ENCODE measurements around the gene AGBL3. TPM values are rescaled to one million over a fixed set of nuclear protein-coding genes. Genes with fewer than 3 reads are reported as not detected.

The AGBL3 gene
- total RNA-seq, 1 donor from 2014 or later, result 0.91 TPM

DNA sequence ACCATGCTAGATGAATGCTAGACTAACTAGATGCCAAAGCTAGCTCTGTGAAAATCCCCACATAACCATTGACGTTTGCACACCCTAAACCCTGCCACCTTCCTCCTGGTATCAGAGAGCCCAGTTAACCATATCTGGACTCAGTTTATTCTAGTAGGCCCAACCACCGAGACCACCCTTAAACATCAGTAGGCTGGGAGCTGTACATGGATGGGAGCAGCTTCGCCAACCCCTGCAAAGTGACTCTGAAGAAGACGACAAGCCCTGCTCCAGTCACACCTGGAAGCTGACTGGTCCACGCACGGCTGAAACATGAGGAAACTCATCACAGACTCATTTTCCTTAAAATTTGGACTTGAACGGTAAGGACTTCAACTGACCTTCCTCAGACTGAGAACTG lies 188.6 kb downstream of the AGBL3 start:
- no peak overlapping the region for H3K4me3 ChIP-seq (ENCODE audit: insufficient read depth, low read depth, low read length)
- H4K20me1 ChIP-seq (ENCODE audit: insufficient read depth, low read length), result no peaks in the 10 kb centered on the region
- Mint-ChIP-seq H3K4me1 (ENCODE audit: low read depth, unreplicated experiment) (peaks cover 9% of the 10 kb centered on the region), H3K27me3 (ENCODE audit: low read depth, unreplicated experiment) (no peaks in the 10 kb centered on the region), H3K4me3 (ENCODE audit: unreplicated experiment) (no peak overlapping the region), H3K27ac (ENCODE audit: unreplicated experiment) (no peak overlapping the region), H3K36me3 (ENCODE audit: low read depth, unreplicated experiment) (peaks cover 3% of the 10 kb centered on the region), H3K9me3 (ENCODE audit: unreplicated experiment) (peaks cover 9% of the 10 kb centered on the region)
- FAIRE-seq (no peak), DNase-seq (ENCODE audit: low read depth) (no peak)
- H3K27ac ChIP-seq (ENCODE audit: low read depth, low read length), result no peak overlapping the region
- H3K79me2 ChIP-seq (ENCODE audit: insufficient read depth, low read length), result peaks cover 1% of the 10 kb centered on the region
- H3K27me3 ChIP-seq (ENCODE audit: insufficient read depth, low read length), result no peaks in the 10 kb centered on the region
- H3K4me2 ChIP-seq (ENCODE audit: low read length), result no peak overlapping the region
- no peak overlapping the region for H2AFZ ChIP-seq (ENCODE audit: low read depth, low read length)
- H3K36me3 ChIP-seq (ENCODE audit: insufficient read depth, low read length), result no peaks in the 10 kb centered on the region
- no peak for TF ChIP-seq EZH2 (IDR thresholded peaks at IDR 0.05; ENCODE audit: insufficient read depth, low read length)
- TF ChIP-seq, protein P1, sequence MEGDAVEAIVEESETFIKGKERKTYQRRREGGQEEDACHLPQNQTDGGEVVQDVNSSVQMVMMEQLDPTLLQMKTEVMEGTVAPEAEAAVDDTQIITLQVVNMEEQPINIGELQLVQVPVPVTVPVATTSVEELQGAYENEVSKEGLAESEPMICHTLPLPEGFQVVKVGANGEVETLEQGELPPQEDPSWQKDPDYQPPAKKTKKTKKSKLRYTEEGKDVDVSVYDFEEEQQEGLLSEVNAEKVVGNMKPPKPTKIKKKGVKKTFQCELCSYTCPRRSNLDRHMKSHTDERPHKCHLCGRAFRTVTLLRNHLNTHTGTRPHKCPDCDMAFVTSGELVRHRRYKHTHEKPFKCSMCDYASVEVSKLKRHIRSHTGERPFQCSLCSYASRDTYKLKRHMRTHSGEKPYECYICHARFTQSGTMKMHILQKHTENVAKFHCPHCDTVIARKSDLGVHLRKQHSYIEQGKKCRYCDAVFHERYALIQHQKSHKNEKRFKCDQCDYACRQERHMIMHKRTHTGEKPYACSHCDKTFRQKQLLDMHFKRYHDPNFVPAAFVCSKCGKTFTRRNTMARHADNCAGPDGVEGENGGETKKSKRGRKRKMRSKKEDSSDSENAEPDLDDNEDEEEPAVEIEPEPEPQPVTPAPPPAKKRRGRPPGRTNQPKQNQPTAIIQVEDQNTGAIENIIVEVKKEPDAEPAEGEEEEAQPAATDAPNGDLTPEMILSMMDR (IDR thresholded peaks at IDR 0.05; ENCODE audit: insufficient read depth, low read depth, low read length), result no peak
- H3K4me1 ChIP-seq (ENCODE audit: insufficient read depth, low read length), result no peaks in the 10 kb centered on the region
- H3K9ac ChIP-seq (ENCODE audit: low read length), result no peak overlapping the region
- H3K9me3 ChIP-seq (ENCODE audit: insufficient read depth, low read depth, low read length), result peaks cover 4% of the 10 kb centered on the region

DNA sequence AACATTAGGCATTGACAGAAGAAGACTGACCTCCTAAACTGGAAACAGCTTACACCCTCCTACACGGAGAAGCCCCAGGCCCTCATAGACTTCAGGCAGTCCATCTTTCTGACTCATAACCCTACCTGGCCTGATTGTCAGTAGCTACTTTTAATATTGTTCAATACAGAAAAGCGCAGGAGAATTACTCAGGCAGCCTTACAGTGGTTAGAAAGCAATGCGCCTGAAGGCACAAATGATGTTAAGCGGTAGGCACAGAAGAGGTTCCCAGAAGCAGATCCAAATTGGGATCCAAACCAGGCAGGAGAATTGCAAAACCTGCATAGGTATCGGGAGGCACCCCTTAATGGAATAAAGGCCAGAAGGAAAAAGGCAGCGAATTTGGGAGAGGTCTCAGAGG lies 189.6 kb downstream of the AGBL3 start:
- H4K20me1 ChIP-seq (ENCODE audit: insufficient read depth, low read length), result no peaks in the 10 kb centered on the region
- TF ChIP-seq EZH2 (IDR thresholded peaks at IDR 0.05; ENCODE audit: insufficient read depth, low read length), result no peak
- TF ChIP-seq, protein P1 (IDR thresholded peaks at IDR 0.05; ENCODE audit: insufficient read depth, low read depth, low read length), result no peak
- no peak overlapping the region for H3K4me2 ChIP-seq (ENCODE audit: low read length)
- Mint-ChIP-seq H3K36me3 (ENCODE audit: low read depth, unreplicated experiment) (peaks cover 5% of the 10 kb centered on the region), H3K9me3 (ENCODE audit: unreplicated experiment) (peaks cover 13% of the 10 kb centered on the region), H3K27ac (ENCODE audit: unreplicated experiment) (no peak overlapping the region), H3K4me3 (ENCODE audit: unreplicated experiment) (no peak overlapping the region), H3K27me3 (ENCODE audit: low read depth, unreplicated experiment) (no peaks in the 10 kb centered on the region), H3K4me1 (ENCODE audit: low read depth, unreplicated experiment) (peaks cover 9% of the 10 kb centered on the region)
- H3K27ac ChIP-seq (ENCODE audit: low read depth, low read length), result no peak overlapping the region
- H3K36me3 ChIP-seq (ENCODE audit: insufficient read depth, low read length), result no peaks in the 10 kb centered on the region
- DNase-seq (ENCODE audit: low read depth) (no peak), FAIRE-seq (no peak)
- no peaks in the 10 kb centered on the region for H3K27me3 ChIP-seq (ENCODE audit: insufficient read depth, low read length)
- H3K4me3 ChIP-seq (ENCODE audit: insufficient read depth, low read depth, low read length), result no peak overlapping the region
- H3K79me2 ChIP-seq (ENCODE audit: insufficient read depth, low read length), result no peaks in the 10 kb centered on the region
- H3K9ac ChIP-seq (ENCODE audit: low read length), result no peak overlapping the region
- H3K4me1 ChIP-seq (ENCODE audit: insufficient read depth, low read length), result no peaks in the 10 kb centered on the region
- H2AFZ ChIP-seq (ENCODE audit: low read depth, low read length), result no peak overlapping the region
- peaks cover 13% of the 10 kb centered on the region for H3K9me3 ChIP-seq (ENCODE audit: insufficient read depth, low read depth, low read length)

DNA sequence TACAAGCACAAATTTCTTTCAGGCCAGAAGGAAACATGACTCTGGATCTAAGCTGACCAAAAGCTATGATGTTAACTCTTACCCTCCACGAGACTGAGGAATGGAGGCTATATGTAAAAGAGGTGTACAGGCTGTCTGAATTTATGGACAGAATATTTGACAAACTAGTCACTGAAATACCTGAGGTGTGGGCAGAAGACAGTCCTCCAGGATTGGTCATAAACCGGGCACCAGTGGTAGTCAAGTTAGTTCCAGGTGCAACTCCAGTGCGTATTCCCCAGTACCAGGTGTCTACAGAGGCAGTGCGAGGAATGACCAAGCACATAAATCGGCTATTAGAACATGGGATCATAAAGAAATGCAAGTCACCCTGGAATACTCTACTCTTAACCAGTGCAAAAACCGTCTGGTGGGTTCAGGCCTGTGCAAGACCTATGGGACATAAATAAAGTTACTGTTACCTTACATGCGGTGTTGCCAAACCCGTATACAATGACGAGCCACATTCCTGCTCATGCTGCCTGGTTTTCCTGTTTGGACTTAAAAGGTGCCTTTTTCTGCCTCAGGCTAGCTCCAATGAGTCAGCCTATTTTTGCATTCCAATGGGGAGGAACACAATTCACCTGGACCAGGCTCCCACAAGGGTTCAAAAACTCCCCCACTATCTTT lies 190.9 kb downstream of the AGBL3 start:
- Mint-ChIP-seq H3K9me3 (ENCODE audit: unreplicated experiment) (peaks cover 23% of the 10 kb centered on the region), H3K27ac (ENCODE audit: unreplicated experiment) (peak overlapping the region; percentile 72), H3K4me1 (ENCODE audit: low read depth, unreplicated experiment) (peaks cover 6% of the 10 kb centered on the region), H3K27me3 (ENCODE audit: low read depth, unreplicated experiment) (no peaks in the 10 kb centered on the region), H3K36me3 (ENCODE audit: low read depth, unreplicated experiment) (peaks cover 15% of the 10 kb centered on the region), H3K4me3 (ENCODE audit: unreplicated experiment) (no peak overlapping the region)
- Histone ChIP-seq H3K9ac (ENCODE audit: low read length) (no peak overlapping the region), H3K4me2 (ENCODE audit: low read length) (no peak overlapping the region), H3K4me1 (ENCODE audit: insufficient read depth, low read length) (no peaks in the 10 kb centered on the region), H2AFZ (ENCODE audit: low read depth, low read length) (no peak overlapping the region), H3K4me3 (ENCODE audit: insufficient read depth, low read depth, low read length) (no peak overlapping the region), H3K36me3 (ENCODE audit: insufficient read depth, low read length) (peaks cover 3% of the 10 kb centered on the region), H3K27me3 (ENCODE audit: insufficient read depth, low read length) (no peaks in the 10 kb centered on the region), H3K9me3 (ENCODE audit: insufficient read depth, low read depth, low read length) (peaks cover 24% of the 10 kb centered on the region), H4K20me1 (ENCODE audit: insufficient read depth, low read length) (no peaks in the 10 kb centered on the region), H3K27ac (ENCODE audit: low read depth, low read length) (no peak overlapping the region), H3K79me2 (ENCODE audit: insufficient read depth, low read length) (no peaks in the 10 kb centered on the region)
- no peak for TF ChIP-seq EZH2 (IDR thresholded peaks at IDR 0.05; ENCODE audit: insufficient read depth, low read length)
- TF ChIP-seq, protein P1 (IDR thresholded peaks at IDR 0.05; ENCODE audit: insufficient read depth, low read depth, low read length), result no peak
- DNase-seq (ENCODE audit: low read depth) (no peak), FAIRE-seq (no peak)

Data from astrocyte (in vitro differentiated cells and primary cell).